ENCODE data around the gene ACTN1.

Gene ACTN1

GRCh38 chr14:68986225-68986624 lies 7.1 kb upstream of the ACTN1 start:
- no peak overlapping the region for H3K4me3 ChIP-seq (ENCODE audit: low read depth, low read length)
- H3K36me3 ChIP-seq (ENCODE audit: control insufficient read depth in 2 of 2, insufficient read depth in 1 of 2, low read length in 2 of 2): no peaks in the 10 kb centered on the region
- H3K9me3 ChIP-seq (ENCODE audit: control insufficient read depth, insufficient read depth, low read depth, low read length): no peaks in the 10 kb centered on the region
- CTCF ChIA-PET: interaction anchor here (0.6 to 1.2 kb wide), 2 partner anchors 60 to 129 kb away, joined by 3 to 4 read pairs; no protein-coding TSS in a partner anchor
- H3K4me1 ChIP-seq (ENCODE audit: control insufficient read depth, insufficient read depth, low read length): no peaks in the 10 kb centered on the region
- TF ChIP-seq SALL2 (tag by site-specific recombination; IDR thresholded peaks at IDR 0.05; ENCODE audit: borderline replicate concordance) (no peak), ZNF140 (tag by site-specific recombination; IDR thresholded peaks at IDR 0.05) (no peak), ZNF660 (tag by site-specific recombination; IDR thresholded peaks at IDR 0.05) (no peak), RBAK (tag by site-specific recombination; IDR thresholded peaks at IDR 0.05) (no peak), ZNF791 (tag by site-specific recombination; IDR thresholded peaks at IDR 0.05) (no peak), SETDB1 (IDR thresholded peaks at IDR 0.05; ENCODE audit: insufficient read length, low read length) (no peak), ZBTB1 (tag by site-specific recombination; IDR thresholded peaks at IDR 0.05) (no peak), ZNF184 (tag by site-specific recombination; IDR thresholded peaks at IDR 0.05) (no peak), ZNF19 (tag by site-specific recombination; IDR thresholded peaks at IDR 0.05; ENCODE audit: low read depth) (no peak), ZSCAN30 (tag by site-specific recombination; IDR thresholded peaks at IDR 0.05) (no peak), TCF7L2 (IDR thresholded peaks at IDR 0.05; ENCODE audit: borderline replicate concordance, low read depth, low read length) (no peak), ZNF169 (tag by site-specific recombination; IDR thresholded peaks at IDR 0.05) (no peak), GLIS2 (tag by site-specific recombination; IDR thresholded peaks at IDR 0.05) (no peak)
- TF ChIP-seq, protein P1, sequence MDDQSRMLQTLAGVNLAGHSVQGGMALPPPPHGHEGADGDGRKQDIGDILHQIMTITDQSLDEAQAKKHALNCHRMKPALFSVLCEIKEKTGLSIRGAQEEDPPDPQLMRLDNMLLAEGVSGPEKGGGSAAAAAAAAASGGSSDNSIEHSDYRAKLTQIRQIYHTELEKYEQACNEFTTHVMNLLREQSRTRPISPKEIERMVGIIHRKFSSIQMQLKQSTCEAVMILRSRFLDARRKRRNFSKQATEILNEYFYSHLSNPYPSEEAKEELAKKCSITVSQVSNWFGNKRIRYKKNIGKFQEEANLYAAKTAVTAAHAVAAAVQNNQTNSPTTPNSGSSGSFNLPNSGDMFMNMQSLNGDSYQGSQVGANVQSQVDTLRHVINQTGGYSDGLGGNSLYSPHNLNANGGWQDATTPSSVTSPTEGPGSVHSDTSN (CRISPR knock-in tag; IDR thresholded peaks at IDR 0.05): no peak
- TF ChIP-seq, protein P2, sequence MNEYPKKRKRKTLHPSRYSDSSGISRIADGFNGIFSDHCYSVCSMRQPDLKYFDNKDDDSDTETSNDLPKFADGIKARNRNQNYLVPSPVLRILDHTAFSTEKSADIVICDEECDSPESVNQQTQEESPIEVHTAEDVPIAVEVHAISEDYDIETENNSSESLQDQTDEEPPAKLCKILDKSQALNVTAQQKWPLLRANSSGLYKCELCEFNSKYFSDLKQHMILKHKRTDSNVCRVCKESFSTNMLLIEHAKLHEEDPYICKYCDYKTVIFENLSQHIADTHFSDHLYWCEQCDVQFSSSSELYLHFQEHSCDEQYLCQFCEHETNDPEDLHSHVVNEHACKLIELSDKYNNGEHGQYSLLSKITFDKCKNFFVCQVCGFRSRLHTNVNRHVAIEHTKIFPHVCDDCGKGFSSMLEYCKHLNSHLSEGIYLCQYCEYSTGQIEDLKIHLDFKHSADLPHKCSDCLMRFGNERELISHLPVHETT (tag by site-specific recombination; IDR thresholded peaks at IDR 0.05): no peak
- POLR2A ChIA-PET: interaction anchor here (0.5 kb wide), 1 partner anchor 193 kb away, joined by 3 read pairs; no protein-coding TSS in a partner anchor
- H3K27ac ChIP-seq (ENCODE audit: extremely low read depth, low read depth, low read length): no peak overlapping the region

DNA sequence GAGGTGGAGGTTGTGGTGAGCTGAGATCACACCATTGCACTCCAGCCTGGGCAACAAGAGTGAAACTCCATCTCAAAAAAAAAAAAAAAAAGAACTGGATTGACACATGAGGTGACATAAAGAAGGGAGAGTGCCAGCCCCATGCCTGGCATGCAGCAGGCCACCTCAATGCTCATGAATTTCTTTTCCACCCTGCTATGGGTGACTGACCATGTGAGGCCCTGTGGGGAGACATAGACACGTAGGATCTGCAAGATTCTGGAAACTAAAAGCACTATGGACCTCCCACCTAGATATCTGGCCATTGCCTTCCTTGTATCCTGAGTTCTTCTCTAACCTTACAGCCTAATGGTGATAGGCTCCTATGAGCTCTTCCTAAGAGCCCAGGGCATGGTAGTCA lies 5.6 kb upstream of the ACTN1 start:
- POLR2A ChIA-PET: interaction anchor here (0.7 kb wide), 1 partner anchor 61 kb away, joined by 3 read pairs; no protein-coding TSS in a partner anchor
- no peak overlapping the region for H3K4me3 ChIP-seq (ENCODE audit: low read depth, low read length)
- H3K36me3 ChIP-seq (ENCODE audit: control insufficient read depth in 2 of 2, insufficient read depth in 1 of 2, low read length in 2 of 2): no peaks in the 10 kb centered on the region
- H3K9me3 ChIP-seq (ENCODE audit: control insufficient read depth, insufficient read depth, low read depth, low read length): no peaks in the 10 kb centered on the region
- TF ChIP-seq ZNF707 (tag by site-specific recombination; IDR thresholded peaks at IDR 0.05): no peak
- TF ChIP-seq ELK4 (IDR thresholded peaks at IDR 0.05; ENCODE audit: borderline replicate concordance, low read depth, low read length): no peak
- 0 out of 2 replicates have a peak, but pooled peaks cover 3% of the 10 kb centered on the region for H3K4me1 ChIP-seq (ENCODE audit: control insufficient read depth, insufficient read depth, low read length)
- CTCF ChIA-PET: interaction anchor here (0.7 to 1.3 kb wide), 2 partner anchors 9 to 42 kb away, joined by 6 read pairs; no protein-coding TSS in a partner anchor
- no peak overlapping the region for H3K27ac ChIP-seq (ENCODE audit: extremely low read depth, low read depth, low read length)

DNA sequence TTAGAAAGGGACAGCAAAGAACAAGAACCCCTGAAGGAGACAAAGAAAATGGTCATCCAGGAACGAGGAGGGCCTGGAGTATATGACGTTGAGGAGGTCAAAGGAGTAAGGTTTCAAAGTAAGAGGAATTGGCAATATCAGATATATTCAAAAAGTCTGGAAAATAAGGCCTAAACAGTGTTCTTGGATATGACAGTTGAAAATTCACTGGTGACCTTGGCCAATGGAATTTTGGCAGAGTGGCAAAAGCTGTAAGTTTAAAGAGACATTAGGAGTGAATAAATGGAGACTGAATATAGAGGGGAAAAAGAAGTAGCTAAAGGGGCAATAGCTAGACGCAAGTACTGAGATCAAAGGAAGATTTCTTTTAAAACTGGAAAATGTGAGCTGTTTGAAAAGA lies 4.1 kb upstream of the ACTN1 start:
- TF ChIP-seq ZNF626 (tag by site-specific recombination; IDR thresholded peaks at IDR 0.05) (no peak), SP2 (tag by site-specific recombination; IDR thresholded peaks at IDR 0.05) (no peak), ZNF692 (tag by site-specific recombination; IDR thresholded peaks at IDR 0.05) (no peak), ZBTB8A (tag by site-specific recombination; IDR thresholded peaks at IDR 0.05) (no peak), PRDM1 (tag by site-specific recombination; IDR thresholded peaks at IDR 0.05) (no peak), MZF1 (tag by site-specific recombination; IDR thresholded peaks at IDR 0.05; ENCODE audit: borderline replicate concordance) (no peak), ZNF266 (tag by site-specific recombination; IDR thresholded peaks at IDR 0.05; ENCODE audit: low read depth) (no peak), ZNF354C (tag by site-specific recombination; IDR thresholded peaks at IDR 0.05; ENCODE audit: borderline replicate concordance, low read depth) (no peak), ZNF513 (tag by site-specific recombination; IDR thresholded peaks at IDR 0.05) (no peak)
- ChIA-PET POLR2A (no interaction called here), CTCF (no interaction called here)

More for the DNA sequence above, 4.1 kb upstream of the ACTN1 start:
- Histone ChIP-seq H3K36me3 (ENCODE audit: control insufficient read depth in 2 of 2, insufficient read depth in 1 of 2, low read length in 2 of 2) (no peaks in the 10 kb centered on the region), H3K9me3 (ENCODE audit: control insufficient read depth, insufficient read depth, low read depth, low read length) (no peaks in the 10 kb centered on the region), H3K4me1 (ENCODE audit: control insufficient read depth, insufficient read depth, low read length) (0 out of 2 replicates have a peak, but pooled peaks cover 3% of the 10 kb centered on the region), H3K4me3 (ENCODE audit: low read depth, low read length) (no peak overlapping the region), H3K27ac (ENCODE audit: extremely low read depth, low read depth, low read length) (no peak overlapping the region)
